WTC11 (cell line): ENCODE measurements around the gene DNAAF5. TPM values are rescaled to one million over a fixed set of nuclear protein-coding genes. Genes with fewer than 3 reads are reported as not detected.

Experiments used
- ATAC-seq: fragments of 200-7000 bp; cut with Tn5 transposase; 2 replicates; pipeline ENCODE4 v1.10.0; 2021; ENCODE audit warnings: mild to moderate bottlenecking, moderate library complexity
- CTCF ChIA-PET: fragments of 300-600 bp; sonication (Branson Sonifier 250); formaldehyde crosslinking; loops from one replicate; lab custom pipeline; 2021; ENCODE audit warnings: antibody characterized with exemption; lab: Charles Lee
- POLR2A ChIA-PET: fragments of 350-600 bp; sonication (Branson Sonifier 250); formaldehyde crosslinking; loops from one replicate; lab custom pipeline; 2021; ENCODE audit warnings: antibody characterized with exemption; lab: Charles Lee
- DNase-seq: peaks from one replicate; pipeline ENCODE4 v3.0.0; 2021; ENCODE audit warnings: low spot score
- H3K27ac Mint-ChIP-seq: 2 replicates; pipeline ENCODE4 v1.8.0; 2021; ENCODE audit warnings: mixed read lengths
- H3K27me3 Mint-ChIP-seq: 2 replicates; pipeline ENCODE4 v1.8.0; 2021; ENCODE audit warnings: low read depth, mild to moderate bottlenecking, moderate library complexity, mixed read lengths
- H3K36me3 Mint-ChIP-seq: 2 replicates; pipeline ENCODE4 v1.8.0; 2021; ENCODE audit warnings: mixed read lengths
- H3K4me1 Mint-ChIP-seq: 2 replicates; pipeline ENCODE4 v1.8.0; 2022; ENCODE audit warnings: mixed read lengths
- H3K4me3 Mint-ChIP-seq: 2 replicates; pipeline ENCODE4 v1.8.0; 2021; ENCODE audit warnings: mild to moderate bottlenecking, moderate library complexity, mixed read lengths
- H3K9me3 Mint-ChIP-seq: 2 replicates; pipeline ENCODE4 v1.8.0; 2021; ENCODE audit warnings: mixed read lengths
- ATF1 ChIP-seq: sonication (generic); formaldehyde crosslinking; IDR thresholded peaks from 2 replicates; pipeline ENCODE4 v1.8.1; 2023; ENCODE audit warnings: mild to moderate bottlenecking, moderate library complexity, missing genetic modification reagents
- ETV6 ChIP-seq: sonication (generic); formaldehyde crosslinking; IDR thresholded peaks from 2 replicates; pipeline ENCODE4 v1.8.1; 2022; ENCODE audit warnings: mild to moderate bottlenecking, missing genetic modification reagents
- FOXK1 ChIP-seq: sonication (generic); formaldehyde crosslinking; IDR thresholded peaks from 2 replicates; pipeline ENCODE4 v1.8.0; 2022; ENCODE audit warnings: mild to moderate bottlenecking, moderate library complexity, missing genetic modification reagents
- JAZF1 ChIP-seq: fragments of 250-450 bp; sonication (Bioruptor Pico); IDR thresholded peaks from 2 replicates; pipeline ENCODE4 v1.9.0; 2021; ENCODE audit warnings: moderate library complexity, mild to moderate bottlenecking, inconsistent platforms
- JUN ChIP-seq: sonication (generic); formaldehyde crosslinking; IDR thresholded peaks from 2 replicates; pipeline ENCODE4 v1.8.0; 2023; ENCODE audit warnings: mild to moderate bottlenecking, missing genetic modification reagents
- MLX ChIP-seq: sonication (generic); formaldehyde crosslinking; IDR thresholded peaks from 2 replicates; pipeline ENCODE4 v1.8.1; 2023; ENCODE audit warnings: mild to moderate bottlenecking, missing genetic modification reagents, moderate library complexity
- NR3C1 ChIP-seq: sonication (generic); formaldehyde crosslinking; conservative IDR thresholded peaks from 2 replicates; pipeline ENCODE4 v1.8.1; 2023; ENCODE audit warnings: low read depth, mild to moderate bottlenecking, missing genetic modification reagents
- SMAD3 ChIP-seq: sonication (generic); formaldehyde crosslinking; IDR thresholded peaks from 2 replicates; pipeline ENCODE4 v1.8.0; 2022; ENCODE audit warnings: missing genetic modification reagents, mild to moderate bottlenecking, borderline replicate concordance
- TCF7 ChIP-seq: sonication (generic); formaldehyde crosslinking; IDR thresholded peaks from 2 replicates; pipeline ENCODE4 v1.8.0; 2022; ENCODE audit warnings: mild to moderate bottlenecking, low read depth, missing genetic modification reagents, moderate library complexity
- TEAD1 ChIP-seq: sonication (generic); formaldehyde crosslinking; IDR thresholded peaks from 2 replicates; pipeline ENCODE4 v1.8.0; 2022; ENCODE audit warnings: mild to moderate bottlenecking, missing genetic modification reagents
- TEAD4 ChIP-seq: sonication (generic); formaldehyde crosslinking; IDR thresholded peaks from 2 replicates; pipeline ENCODE4 v1.8.0; 2022; ENCODE audit warnings: mild to moderate bottlenecking, missing genetic modification reagents
- ZNF232 ChIP-seq: sonication (generic); formaldehyde crosslinking; IDR thresholded peaks from 2 replicates; pipeline ENCODE4 v1.8.0; 2022; ENCODE audit warnings: mild to moderate bottlenecking, missing genetic modification reagents
- ZNF396 ChIP-seq: fragments of 250-450 bp; sonication (Bioruptor Pico); IDR thresholded peaks from 2 replicates; pipeline ENCODE4 v1.8.0; 2021; ENCODE audit warnings: mild to moderate bottlenecking, moderate library complexity, borderline replicate concordance
- total RNA-seq: library from RNA; stranded (reverse); gene quantifications from 3 replicates; pipeline ENCODE4 v1.2.3, GENCODE V29; 2021
- TF ChIP-seq, protein P1 (sequence below): sonication (generic); formaldehyde crosslinking; IDR thresholded peaks from 2 replicates; pipeline ENCODE4 v1.8.1; 2023; ENCODE audit warnings: mild to moderate bottlenecking, missing genetic modification reagents
- TF ChIP-seq, protein P2 (sequence below): sonication (generic); formaldehyde crosslinking; IDR thresholded peaks from 2 replicates; pipeline ENCODE4 v1.8.0; 2023; ENCODE audit warnings: missing genetic modification reagents, mild to moderate bottlenecking, borderline replicate concordance
- TF ChIP-seq, protein P3 (sequence below): sonication (generic); formaldehyde crosslinking; IDR thresholded peaks from 2 replicates; pipeline ENCODE4 v1.8.1; 2023; ENCODE audit warnings: mild to moderate bottlenecking, missing genetic modification reagents

DNAAF5 gene
- total RNA-seq, 1 experiment from 2014 or later: 62.2 TPM

DNA sequence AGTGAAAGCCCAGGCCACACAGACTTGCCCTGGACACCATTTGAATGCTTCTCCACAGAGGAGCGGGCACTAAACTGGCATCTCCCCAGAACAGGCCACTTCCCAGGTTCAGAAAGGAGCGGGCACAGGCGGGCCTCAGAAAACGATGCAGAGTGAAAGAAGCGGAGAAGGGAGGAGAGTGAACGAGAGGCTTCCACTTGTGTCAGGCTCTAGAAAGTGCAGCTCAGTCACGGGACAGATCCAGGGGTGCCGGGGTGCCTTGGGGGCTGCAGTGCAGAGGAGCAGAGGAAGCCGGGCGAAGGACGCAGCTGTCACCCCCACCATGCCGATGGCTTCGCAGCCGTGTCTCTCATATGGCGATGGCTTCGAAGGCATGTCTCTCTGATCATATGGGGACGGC is 26.7 kb downstream of the DNAAF5 start (continued):
- TF ChIP-seq TCF7 (CRISPR knock-in tag) (no peak), ZNF232 (CRISPR knock-in tag) (no peak), JAZF1 (CRISPR knock-in tag) (no peak), ZNF396 (CRISPR knock-in tag) (no peak)
- TF ChIP-seq, protein P1, sequence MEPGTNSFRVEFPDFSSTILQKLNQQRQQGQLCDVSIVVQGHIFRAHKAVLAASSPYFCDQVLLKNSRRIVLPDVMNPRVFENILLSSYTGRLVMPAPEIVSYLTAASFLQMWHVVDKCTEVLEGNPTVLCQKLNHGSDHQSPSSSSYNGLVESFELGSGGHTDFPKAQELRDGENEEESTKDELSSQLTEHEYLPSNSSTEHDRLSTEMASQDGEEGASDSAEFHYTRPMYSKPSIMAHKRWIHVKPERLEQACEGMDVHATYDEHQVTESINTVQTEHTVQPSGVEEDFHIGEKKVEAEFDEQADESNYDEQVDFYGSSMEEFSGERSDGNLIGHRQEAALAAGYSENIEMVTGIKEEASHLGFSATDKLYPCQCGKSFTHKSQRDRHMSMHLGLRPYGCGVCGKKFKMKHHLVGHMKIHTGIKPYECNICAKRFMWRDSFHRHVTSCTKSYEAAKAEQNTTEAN (CRISPR knock-in tag): no peak

DNA sequence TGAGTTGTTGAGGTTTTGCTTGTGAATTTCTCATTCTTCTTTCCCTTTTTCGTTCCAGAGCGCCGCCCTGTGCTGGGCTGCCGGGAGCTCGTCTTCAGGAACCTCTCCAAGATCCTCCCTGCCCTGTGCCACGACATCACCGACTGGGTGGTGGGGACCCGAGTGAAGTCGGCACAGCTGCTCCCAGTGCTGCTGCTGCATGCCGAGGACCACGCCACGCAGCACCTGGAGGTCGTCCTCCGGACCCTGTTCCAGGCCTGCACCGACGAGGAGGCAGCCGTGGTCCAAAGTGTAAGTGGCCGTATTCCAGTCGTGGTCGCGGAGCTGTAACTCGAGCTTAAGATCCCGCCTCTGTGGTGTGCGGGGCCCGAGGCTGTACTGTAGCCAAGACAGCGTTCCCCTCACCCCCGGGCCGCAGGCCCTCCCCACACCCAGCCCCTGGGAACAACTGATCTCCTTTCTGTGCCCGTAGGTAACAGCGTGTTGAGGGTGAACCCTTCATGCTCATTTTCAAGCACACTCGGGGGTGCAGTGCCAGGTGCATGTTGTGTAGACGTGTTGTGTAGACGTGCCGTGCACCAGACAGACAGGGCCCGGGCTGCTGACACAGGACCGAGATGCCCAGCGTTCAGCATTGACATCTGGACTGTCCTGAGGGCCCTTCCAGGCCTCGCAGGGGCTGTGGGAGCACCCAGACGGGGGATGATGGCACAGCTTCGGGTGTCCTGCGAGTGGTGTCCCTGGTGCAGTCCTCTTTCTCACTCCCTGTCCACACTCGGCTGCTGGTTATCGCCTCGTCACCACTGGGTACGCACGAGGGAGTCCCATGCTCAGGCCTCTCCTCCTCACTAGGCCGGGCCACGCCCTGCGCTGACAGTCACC is 28.3 kb downstream of the DNAAF5 start:
- CTCF ChIA-PET: no interaction called here
- no peaks in the 10 kb centered on the region for H3K4me1 Mint-ChIP-seq
- H3K9me3 Mint-ChIP-seq: no peaks in the 10 kb centered on the region
- POLR2A ChIA-PET: no interaction called here
- TF ChIP-seq JUN (CRISPR knock-in tag) (no peak), TEAD4 (no peak), JAZF1 (CRISPR knock-in tag) (no peak), ATF1 (CRISPR knock-in tag) (no peak), FOXK1 (CRISPR knock-in tag) (no peak), ETV6 (no peak), ZNF232 (CRISPR knock-in tag) (no peak), MLX (CRISPR knock-in tag) (no peak), SMAD3 (CRISPR knock-in tag) (no peak), NR3C1 (CRISPR knock-in tag) (no peak), TEAD1 (CRISPR knock-in tag) (no peak)
- TF ChIP-seq, protein P2, sequence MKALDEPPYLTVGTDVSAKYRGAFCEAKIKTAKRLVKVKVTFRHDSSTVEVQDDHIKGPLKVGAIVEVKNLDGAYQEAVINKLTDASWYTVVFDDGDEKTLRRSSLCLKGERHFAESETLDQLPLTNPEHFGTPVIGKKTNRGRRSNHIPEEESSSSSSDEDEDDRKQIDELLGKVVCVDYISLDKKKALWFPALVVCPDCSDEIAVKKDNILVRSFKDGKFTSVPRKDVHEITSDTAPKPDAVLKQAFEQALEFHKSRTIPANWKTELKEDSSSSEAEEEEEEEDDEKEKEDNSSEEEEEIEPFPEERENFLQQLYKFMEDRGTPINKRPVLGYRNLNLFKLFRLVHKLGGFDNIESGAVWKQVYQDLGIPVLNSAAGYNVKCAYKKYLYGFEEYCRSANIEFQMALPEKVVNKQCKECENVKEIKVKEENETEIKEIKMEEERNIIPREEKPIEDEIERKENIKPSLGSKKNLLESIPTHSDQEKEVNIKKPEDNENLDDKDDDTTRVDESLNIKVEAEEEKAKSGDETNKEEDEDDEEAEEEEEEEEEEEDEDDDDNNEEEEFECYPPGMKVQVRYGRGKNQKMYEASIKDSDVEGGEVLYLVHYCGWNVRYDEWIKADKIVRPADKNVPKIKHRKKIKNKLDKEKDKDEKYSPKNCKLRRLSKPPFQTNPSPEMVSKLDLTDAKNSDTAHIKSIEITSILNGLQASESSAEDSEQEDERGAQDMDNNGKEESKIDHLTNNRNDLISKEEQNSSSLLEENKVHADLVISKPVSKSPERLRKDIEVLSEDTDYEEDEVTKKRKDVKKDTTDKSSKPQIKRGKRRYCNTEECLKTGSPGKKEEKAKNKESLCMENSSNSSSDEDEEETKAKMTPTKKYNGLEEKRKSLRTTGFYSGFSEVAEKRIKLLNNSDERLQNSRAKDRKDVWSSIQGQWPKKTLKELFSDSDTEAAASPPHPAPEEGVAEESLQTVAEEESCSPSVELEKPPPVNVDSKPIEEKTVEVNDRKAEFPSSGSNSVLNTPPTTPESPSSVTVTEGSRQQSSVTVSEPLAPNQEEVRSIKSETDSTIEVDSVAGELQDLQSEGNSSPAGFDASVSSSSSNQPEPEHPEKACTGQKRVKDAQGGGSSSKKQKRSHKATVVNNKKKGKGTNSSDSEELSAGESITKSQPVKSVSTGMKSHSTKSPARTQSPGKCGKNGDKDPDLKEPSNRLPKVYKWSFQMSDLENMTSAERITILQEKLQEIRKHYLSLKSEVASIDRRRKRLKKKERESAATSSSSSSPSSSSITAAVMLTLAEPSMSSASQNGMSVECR (CRISPR knock-in tag): no peak
- TF ChIP-seq, protein P3, sequence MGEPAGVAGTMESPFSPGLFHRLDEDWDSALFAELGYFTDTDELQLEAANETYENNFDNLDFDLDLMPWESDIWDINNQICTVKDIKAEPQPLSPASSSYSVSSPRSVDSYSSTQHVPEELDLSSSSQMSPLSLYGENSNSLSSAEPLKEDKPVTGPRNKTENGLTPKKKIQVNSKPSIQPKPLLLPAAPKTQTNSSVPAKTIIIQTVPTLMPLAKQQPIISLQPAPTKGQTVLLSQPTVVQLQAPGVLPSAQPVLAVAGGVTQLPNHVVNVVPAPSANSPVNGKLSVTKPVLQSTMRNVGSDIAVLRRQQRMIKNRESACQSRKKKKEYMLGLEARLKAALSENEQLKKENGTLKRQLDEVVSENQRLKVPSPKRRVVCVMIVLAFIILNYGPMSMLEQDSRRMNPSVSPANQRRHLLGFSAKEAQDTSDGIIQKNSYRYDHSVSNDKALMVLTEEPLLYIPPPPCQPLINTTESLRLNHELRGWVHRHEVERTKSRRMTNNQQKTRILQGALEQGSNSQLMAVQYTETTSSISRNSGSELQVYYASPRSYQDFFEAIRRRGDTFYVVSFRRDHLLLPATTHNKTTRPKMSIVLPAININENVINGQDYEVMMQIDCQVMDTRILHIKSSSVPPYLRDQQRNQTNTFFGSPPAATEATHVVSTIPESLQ (CRISPR knock-in tag): no peak
- no peaks in the 10 kb centered on the region for H3K27me3 Mint-ChIP-seq
- H3K4me3 Mint-ChIP-seq: no peak overlapping the region
- H3K36me3 Mint-ChIP-seq: peaks cover 47% of the 10 kb centered on the region
- H3K27ac Mint-ChIP-seq: peak overlapping the region; percentile 32; the same call in 1 of the 2 replicates
- DNase-seq (no peak), ATAC-seq (no peak)
